ENCODE measurements around the gene HSPG2. TPM values are rescaled to one million over a fixed set of nuclear protein-coding genes. Genes with fewer than 3 reads are reported as not detected.

Gene HSPG2
- total and polyA plus RNA-seq, 9 of the 15 experiments (the other 6 are each of a cell fraction or from before 2014, with no cell fraction given) = 0.14 to 160 (median 15.7) TPM

DNA sequence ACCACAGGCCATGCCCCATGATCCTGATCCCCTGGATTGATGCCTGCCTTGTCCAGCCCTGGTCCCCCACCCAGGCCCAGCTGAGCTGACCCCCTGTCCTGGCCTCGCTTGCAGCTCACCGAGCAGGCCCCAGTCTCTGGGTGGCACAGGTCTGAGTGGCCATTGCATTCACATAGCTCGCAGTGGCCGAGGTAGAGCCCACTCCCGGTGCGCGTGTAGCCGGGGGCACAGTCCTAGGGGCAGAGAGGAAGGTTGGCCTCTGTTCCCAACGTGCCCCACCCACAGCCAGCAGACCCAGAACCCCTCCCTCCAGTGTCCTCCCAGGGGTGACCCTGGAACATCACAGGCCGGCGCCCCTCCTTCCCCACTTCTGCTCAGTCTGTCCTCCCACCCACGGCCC is 73.1 kb downstream of the HSPG2 start:
- Histone ChIP-seq H3K4me1 (replicated peaks in 1 of 2; ENCODE audit: control insufficient read depth in 2 of 2, insufficient read depth in 2 of 2, low read length in 2 of 2) (peaks cover 21 to 39% of the 10 kb centered on the region in 2 experiments; a peak in 4 of 5 replicates), H3K4me3 (no peak overlapping the region), H2AFZ (ENCODE audit: low read depth, low read length) (no peak overlapping the region), H4K20me1 (replicated peaks; ENCODE audit: control insufficient read depth, insufficient read depth, low read length) (no peaks in the 10 kb centered on the region), H3K36me3 (ENCODE audit: control insufficient read depth, insufficient read depth, low read length) (peaks cover 71% of the 10 kb centered on the region), H3K79me2 (ENCODE audit: control insufficient read depth, insufficient read depth, low read length) (no peaks in the 10 kb centered on the region), H3K4me2 (ENCODE audit: insufficient read depth, low read length) (no peak overlapping the region), H3K9me3 (replicated peaks; ENCODE audit: control insufficient read depth, insufficient read depth, low read depth, low read length) (peaks cover 8% of the 10 kb centered on the region; the same call in 1 of the 2 replicates), H3K27ac (ENCODE audit: extremely low read depth, low read depth, low read length) (no peak overlapping the region), H3K27me3 (ENCODE audit: control insufficient read depth in 2 of 2, insufficient read depth in 2 of 2, low read length in 2 of 2) (no peaks in the 10 kb centered on the region), H3K9ac (ENCODE audit: insufficient read depth in 1 of 2, low read depth in 2 of 2, low read length in 2 of 2) (peak overlapping the region in 1 of 2 experiments; percentile 46; a peak in 1 of 4 replicates), H3K9me1 (ENCODE audit: control insufficient read depth, insufficient read depth, low read length) (peaks cover 4% of the 10 kb centered on the region)
- intact Hi-C loops (cut with micrococcal nuclease) (no loop called here), in situ Hi-C loops (cut with MboI) (no loop called here)
- POLR2A ChIA-PET = interaction anchor here (0.7 kb wide), 1 partner anchor 10 kb away, joined by 3 read pairs; no protein-coding TSS in a partner anchor
- WGBS (ENCODE audit: insufficient coverage, low coverage, missing lambda C conversion rate) = 96% methylated on average over 12 of the region's 12 CpGs
- CTCF ChIA-PET (ENCODE audit: low intra/inter-chr PET ratio) = no interaction called here
- FAIRE-seq (no peak), DNase-seq (ENCODE audit: extremely low read depth in 1 of 4, low spot score in 3 of 4) (no peak), ATAC-seq (no peak)
- BruUV-seq (replicated peaks) = no TSS peak
- no peak for TF ChIP-seq MXI1 (IDR thresholded peaks at IDR 0.05; ENCODE audit: low read depth, low read length)
- TF ChIP-seq, protein P1, sequence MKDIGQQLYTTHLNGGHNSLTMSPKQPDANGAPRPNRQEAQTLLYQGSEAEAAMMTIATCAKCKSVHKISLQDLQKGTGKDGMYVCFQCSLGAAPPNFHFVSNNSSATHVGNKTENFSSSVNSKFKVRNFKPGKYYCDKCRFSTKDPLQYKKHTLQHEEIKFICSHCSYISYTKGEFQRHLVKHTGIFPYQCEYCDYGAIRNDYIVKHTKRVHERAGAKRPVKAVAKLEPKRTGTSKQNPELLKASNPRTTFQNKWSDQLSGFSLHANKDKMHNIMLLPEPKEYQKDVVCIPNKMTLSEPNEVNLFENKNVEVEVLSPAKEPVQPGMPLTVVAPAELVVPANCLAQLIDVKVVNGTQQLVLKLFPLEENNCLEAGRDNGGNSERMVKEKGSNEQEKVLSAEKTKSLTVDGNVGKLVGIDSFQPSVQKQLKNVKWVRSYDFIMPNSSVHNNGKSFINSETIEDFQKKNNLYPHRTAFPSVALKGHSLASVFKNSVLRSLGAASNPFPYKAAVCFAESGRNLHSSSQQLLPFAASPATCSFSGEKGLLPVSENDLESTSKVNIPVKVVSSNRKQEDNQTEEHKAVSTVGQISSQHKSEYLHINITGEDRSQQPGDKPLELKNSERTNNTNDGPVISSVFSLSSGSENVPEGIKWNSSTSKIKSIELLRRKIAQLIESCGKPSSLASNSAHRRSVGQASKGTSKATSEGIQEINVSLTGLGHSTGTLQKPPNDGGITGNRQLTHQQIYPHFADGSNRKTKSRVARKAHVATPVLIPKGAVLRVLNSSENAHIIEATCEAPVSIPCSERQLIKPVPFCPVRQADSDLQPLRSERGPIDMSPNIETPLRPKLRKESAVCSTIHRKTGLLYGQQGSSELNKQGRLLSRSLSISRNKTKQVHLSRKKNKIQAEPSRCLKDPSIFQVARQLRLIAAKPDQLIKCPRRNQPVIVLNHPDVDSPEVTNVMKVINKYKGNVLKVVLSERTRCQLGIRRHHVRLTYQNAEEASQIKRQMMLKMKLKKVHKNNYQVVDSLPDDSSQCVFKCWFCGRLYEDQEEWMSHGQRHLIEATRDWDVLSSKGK (CRISPR knock-in tag; IDR thresholded peaks at IDR 0.05) = no peak
- TF ChIP-seq NCOA1 (IDR thresholded peaks at IDR 0.05; ENCODE audit: low read depth) = no peak
- TF ChIP-seq BRD9 (IDR thresholded peaks at IDR 0.05; ENCODE audit: low read depth, partially characterized antibody) = no peak
- TF ChIP-seq, protein P2, sequence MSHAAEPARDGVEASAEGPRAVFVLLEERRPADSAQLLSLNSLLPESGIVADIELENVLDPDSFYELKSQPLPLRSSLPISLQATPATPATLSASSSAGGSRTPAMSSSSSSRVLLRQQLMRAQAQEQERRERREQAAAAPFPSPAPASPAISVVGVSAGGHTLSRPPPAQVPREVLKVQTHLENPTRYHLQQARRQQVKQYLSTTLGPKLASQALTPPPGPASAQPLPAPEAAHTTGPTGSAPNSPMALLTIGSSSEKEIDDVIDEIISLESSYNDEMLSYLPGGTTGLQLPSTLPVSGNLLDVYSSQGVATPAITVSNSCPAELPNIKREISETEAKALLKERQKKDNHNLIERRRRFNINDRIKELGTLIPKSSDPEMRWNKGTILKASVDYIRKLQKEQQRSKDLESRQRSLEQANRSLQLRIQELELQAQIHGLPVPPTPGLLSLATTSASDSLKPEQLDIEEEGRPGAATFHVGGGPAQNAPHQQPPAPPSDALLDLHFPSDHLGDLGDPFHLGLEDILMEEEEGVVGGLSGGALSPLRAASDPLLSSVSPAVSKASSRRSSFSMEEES (CRISPR knock-in tag; IDR thresholded peaks at IDR 0.05) = no peak
- no peak for TF ChIP-seq FOXJ3 (CRISPR knock-in tag; IDR thresholded peaks at IDR 0.05)
- TF ChIP-seq, protein P3, sequence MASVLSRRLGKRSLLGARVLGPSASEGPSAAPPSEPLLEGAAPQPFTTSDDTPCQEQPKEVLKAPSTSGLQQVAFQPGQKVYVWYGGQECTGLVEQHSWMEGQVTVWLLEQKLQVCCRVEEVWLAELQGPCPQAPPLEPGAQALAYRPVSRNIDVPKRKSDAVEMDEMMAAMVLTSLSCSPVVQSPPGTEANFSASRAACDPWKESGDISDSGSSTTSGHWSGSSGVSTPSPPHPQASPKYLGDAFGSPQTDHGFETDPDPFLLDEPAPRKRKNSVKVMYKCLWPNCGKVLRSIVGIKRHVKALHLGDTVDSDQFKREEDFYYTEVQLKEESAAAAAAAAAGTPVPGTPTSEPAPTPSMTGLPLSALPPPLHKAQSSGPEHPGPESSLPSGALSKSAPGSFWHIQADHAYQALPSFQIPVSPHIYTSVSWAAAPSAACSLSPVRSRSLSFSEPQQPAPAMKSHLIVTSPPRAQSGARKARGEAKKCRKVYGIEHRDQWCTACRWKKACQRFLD (CRISPR knock-in tag; IDR thresholded peaks at IDR 0.05) = no peak
- TF ChIP-seq, protein P4, sequence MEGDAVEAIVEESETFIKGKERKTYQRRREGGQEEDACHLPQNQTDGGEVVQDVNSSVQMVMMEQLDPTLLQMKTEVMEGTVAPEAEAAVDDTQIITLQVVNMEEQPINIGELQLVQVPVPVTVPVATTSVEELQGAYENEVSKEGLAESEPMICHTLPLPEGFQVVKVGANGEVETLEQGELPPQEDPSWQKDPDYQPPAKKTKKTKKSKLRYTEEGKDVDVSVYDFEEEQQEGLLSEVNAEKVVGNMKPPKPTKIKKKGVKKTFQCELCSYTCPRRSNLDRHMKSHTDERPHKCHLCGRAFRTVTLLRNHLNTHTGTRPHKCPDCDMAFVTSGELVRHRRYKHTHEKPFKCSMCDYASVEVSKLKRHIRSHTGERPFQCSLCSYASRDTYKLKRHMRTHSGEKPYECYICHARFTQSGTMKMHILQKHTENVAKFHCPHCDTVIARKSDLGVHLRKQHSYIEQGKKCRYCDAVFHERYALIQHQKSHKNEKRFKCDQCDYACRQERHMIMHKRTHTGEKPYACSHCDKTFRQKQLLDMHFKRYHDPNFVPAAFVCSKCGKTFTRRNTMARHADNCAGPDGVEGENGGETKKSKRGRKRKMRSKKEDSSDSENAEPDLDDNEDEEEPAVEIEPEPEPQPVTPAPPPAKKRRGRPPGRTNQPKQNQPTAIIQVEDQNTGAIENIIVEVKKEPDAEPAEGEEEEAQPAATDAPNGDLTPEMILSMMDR (IDR thresholded peaks at IDR 0.05 in 2 of 3, conservative IDR thresholded peaks at IDR 0.05 in 1 of 3; ENCODE audit: insufficient read depth in 2 of 3, low read depth in 1 of 3, low read length in 3 of 3) = no peak
- TF ChIP-seq HDGF (IDR thresholded peaks at IDR 0.05) = no peak
- TF ChIP-seq, protein P5, sequence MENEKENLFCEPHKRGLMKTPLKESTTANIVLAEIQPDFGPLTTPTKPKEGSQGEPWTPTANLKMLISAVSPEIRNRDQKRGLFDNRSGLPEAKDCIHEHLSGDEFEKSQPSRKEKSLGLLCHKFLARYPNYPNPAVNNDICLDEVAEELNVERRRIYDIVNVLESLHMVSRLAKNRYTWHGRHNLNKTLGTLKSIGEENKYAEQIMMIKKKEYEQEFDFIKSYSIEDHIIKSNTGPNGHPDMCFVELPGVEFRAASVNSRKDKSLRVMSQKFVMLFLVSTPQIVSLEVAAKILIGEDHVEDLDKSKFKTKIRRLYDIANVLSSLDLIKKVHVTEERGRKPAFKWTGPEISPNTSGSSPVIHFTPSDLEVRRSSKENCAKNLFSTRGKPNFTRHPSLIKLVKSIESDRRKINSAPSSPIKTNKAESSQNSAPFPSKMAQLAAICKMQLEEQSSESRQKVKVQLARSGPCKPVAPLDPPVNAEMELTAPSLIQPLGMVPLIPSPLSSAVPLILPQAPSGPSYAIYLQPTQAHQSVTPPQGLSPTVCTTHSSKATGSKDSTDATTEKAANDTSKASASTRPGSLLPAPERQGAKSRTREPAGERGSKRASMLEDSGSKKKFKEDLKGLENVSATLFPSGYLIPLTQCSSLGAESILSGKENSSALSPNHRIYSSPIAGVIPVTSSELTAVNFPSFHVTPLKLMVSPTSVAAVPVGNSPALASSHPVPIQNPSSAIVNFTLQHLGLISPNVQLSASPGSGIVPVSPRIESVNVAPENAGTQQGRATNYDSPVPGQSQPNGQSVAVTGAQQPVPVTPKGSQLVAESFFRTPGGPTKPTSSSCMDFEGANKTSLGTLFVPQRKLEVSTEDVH (IDR thresholded peaks at IDR 0.05; ENCODE audit: low read depth, partially characterized antibody) = no peak
